Loucy (cell line): ENCODE data around the gene PALLD.

Experiments used
- H2AFZ ChIP-seq: fragments of 200-600 bp; sonication (generic); 2 replicates; pipeline ENCODE4 v1.6.0; 2016; ENCODE audit warnings: antibody characterized with exemption, mild to moderate bottlenecking, low read length, moderate library complexity
- H3F3A ChIP-seq: fragments of 200-600 bp; 2 replicates; pipeline ENCODE4 v1.6.0; 2016; ENCODE audit warnings: antibody characterized with exemption, low read depth, mild to moderate bottlenecking
- H3K27me3 ChIP-seq: fragments of 200-600 bp; sonication (generic); 2 replicates; pipeline ENCODE4 v1.6.1; 2014; ENCODE audit warnings: low read length, mild to moderate bottlenecking; ENCODE audit not compliant: insufficient read depth, poor library complexity, severe bottlenecking
- H3K36me3 ChIP-seq: fragments of 200-600 bp; sonication (generic); 2 replicates; pipeline ENCODE4 v1.6.1; 2016; ENCODE audit warnings: low read length; ENCODE audit not compliant: insufficient read depth
- H3K4me1 ChIP-seq: fragments of 200-600 bp; sonication (generic); 2 replicates; pipeline ENCODE4 v1.5.1; 2014; ENCODE audit warnings: low read length, mild to moderate bottlenecking; ENCODE audit not compliant: insufficient read depth, poor library complexity, severe bottlenecking
- H3K4me2 ChIP-seq: fragments of 200-600 bp; sonication (generic); 2 replicates; pipeline ENCODE4 v1.6.0; 2014; ENCODE audit warnings: antibody characterized with exemption, low read length, low read depth, mild to moderate bottlenecking; ENCODE audit not compliant: poor library complexity, severe bottlenecking
- H3K4me3 ChIP-seq: fragments of 200-600 bp; sonication (generic); 2 replicates; pipeline ENCODE4 v1.5.1; 2014; ENCODE audit warnings: low read length, mild to moderate bottlenecking, mixed read lengths; ENCODE audit not compliant: poor library complexity, severe bottlenecking
- H3K79me2 ChIP-seq: fragments of 200-600 bp; sonication (generic); 2 replicates; pipeline ENCODE4 v1.6.1; 2014; ENCODE audit warnings: low read length; ENCODE audit not compliant: insufficient read depth
- H3K9ac ChIP-seq: fragments of 200-600 bp; sonication (generic); 2 replicates; pipeline ENCODE4 v1.6.0; 2014; ENCODE audit warnings: mild to moderate bottlenecking, low read depth, low read length, moderate library complexity; ENCODE audit not compliant: poor library complexity, severe bottlenecking
- H3K9me2 ChIP-seq: fragments of 200-600 bp; sonication (generic); replicated peaks from 2 replicates; pipeline ENCODE4 v1.6.1; 2016; ENCODE audit warnings: low read depth, low read length, mixed read lengths
- H3K9me3 ChIP-seq: fragments of 200-600 bp; sonication (generic); 2 replicates; pipeline ENCODE4 v1.6.1; 2014; ENCODE audit warnings: mild to moderate bottlenecking, antibody characterized with exemption, low read length, low read depth; ENCODE audit not compliant: insufficient read depth
- H4K20me1 ChIP-seq: fragments of 200-600 bp; sonication (generic); 2 replicates; pipeline ENCODE4 v1.6.0; 2014; ENCODE audit warnings: antibody characterized with exemption, low read length, mild to moderate bottlenecking; ENCODE audit not compliant: insufficient read depth, poor library complexity, severe bottlenecking
- EZH2phosphoT487 ChIP-seq: fragments of 200-600 bp; IDR thresholded peaks from 2 replicates; pipeline ENCODE4 v1.6.1; 2018; ENCODE audit warnings: antibody characterized with exemption, mild to moderate bottlenecking, moderate library complexity, borderline replicate concordance
- TF ChIP-seq, protein P1 (sequence below): fragments of 200-600 bp; sonication (generic); conservative IDR thresholded peaks from 2 replicates; pipeline ENCODE4 v1.5.1; 2014; ENCODE audit warnings: mild to moderate bottlenecking, antibody characterized with exemption, low read length

Gene PALLD

DNA sequence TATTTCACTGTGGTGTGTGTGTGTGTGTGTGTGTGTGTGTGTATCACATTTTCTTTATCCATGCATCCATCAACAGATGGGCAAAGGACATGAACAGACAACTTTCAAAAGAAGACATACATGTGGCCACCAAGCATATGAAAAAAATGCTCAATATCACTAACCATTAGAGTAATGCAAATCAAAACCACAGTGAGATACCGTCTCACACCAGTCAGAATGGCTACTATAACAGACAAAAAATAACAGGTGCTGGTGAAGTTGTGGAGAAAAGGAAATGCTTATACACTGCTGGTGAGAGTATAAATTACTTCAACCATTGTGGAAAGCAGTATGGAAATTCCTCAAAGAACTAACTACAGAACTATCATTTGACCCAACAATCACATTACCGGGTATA, 83.4 kb downstream of the PALLD start:
- no peaks in the 10 kb centered on the region for H3K36me3 ChIP-seq
- H3K4me3 ChIP-seq, result no peak overlapping the region
- H3F3A ChIP-seq, result no peaks in the 10 kb centered on the region
- H2AFZ ChIP-seq, result no peak overlapping the region
- no peaks in the 10 kb centered on the region for H3K27me3 ChIP-seq
- H3K4me1 ChIP-seq, result no peaks in the 10 kb centered on the region
- no peak overlapping the region for H3K9ac ChIP-seq
- H3K4me2 ChIP-seq, result no peak overlapping the region
- TF ChIP-seq, protein P1, sequence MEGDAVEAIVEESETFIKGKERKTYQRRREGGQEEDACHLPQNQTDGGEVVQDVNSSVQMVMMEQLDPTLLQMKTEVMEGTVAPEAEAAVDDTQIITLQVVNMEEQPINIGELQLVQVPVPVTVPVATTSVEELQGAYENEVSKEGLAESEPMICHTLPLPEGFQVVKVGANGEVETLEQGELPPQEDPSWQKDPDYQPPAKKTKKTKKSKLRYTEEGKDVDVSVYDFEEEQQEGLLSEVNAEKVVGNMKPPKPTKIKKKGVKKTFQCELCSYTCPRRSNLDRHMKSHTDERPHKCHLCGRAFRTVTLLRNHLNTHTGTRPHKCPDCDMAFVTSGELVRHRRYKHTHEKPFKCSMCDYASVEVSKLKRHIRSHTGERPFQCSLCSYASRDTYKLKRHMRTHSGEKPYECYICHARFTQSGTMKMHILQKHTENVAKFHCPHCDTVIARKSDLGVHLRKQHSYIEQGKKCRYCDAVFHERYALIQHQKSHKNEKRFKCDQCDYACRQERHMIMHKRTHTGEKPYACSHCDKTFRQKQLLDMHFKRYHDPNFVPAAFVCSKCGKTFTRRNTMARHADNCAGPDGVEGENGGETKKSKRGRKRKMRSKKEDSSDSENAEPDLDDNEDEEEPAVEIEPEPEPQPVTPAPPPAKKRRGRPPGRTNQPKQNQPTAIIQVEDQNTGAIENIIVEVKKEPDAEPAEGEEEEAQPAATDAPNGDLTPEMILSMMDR, result no peak
- TF ChIP-seq EZH2phosphoT487, result no peak
- H4K20me1 ChIP-seq, result no peaks in the 10 kb centered on the region
- H3K79me2 ChIP-seq, result no peaks in the 10 kb centered on the region
- H3K9me3 ChIP-seq, result no peaks in the 10 kb centered on the region
- H3K9me2 ChIP-seq, result no peaks in the 10 kb centered on the region

- TF ChIP-seq, protein P1, result no peak
- TF ChIP-seq EZH2phosphoT487, result no peak
- Histone ChIP-seq H3K4me3 (no peak overlapping the region), H3K9me3 (no peaks in the 10 kb centered on the region), H3K36me3 (no peaks in the 10 kb centered on the region), H3F3A (no peaks in the 10 kb centered on the region), H2AFZ (no peak overlapping the region), H3K79me2 (no peaks in the 10 kb centered on the region), H4K20me1 (no peaks in the 10 kb centered on the region), H3K9ac (no peak overlapping the region), H3K9me2 (no peaks in the 10 kb centered on the region), H3K27me3 (no peaks in the 10 kb centered on the region), H3K4me2 (no peak overlapping the region), H3K4me1 (no peaks in the 10 kb centered on the region)
These were observed 87.5 kb downstream of the PALLD start for GRCh38 chr4:168584321-168584771.

DNA sequence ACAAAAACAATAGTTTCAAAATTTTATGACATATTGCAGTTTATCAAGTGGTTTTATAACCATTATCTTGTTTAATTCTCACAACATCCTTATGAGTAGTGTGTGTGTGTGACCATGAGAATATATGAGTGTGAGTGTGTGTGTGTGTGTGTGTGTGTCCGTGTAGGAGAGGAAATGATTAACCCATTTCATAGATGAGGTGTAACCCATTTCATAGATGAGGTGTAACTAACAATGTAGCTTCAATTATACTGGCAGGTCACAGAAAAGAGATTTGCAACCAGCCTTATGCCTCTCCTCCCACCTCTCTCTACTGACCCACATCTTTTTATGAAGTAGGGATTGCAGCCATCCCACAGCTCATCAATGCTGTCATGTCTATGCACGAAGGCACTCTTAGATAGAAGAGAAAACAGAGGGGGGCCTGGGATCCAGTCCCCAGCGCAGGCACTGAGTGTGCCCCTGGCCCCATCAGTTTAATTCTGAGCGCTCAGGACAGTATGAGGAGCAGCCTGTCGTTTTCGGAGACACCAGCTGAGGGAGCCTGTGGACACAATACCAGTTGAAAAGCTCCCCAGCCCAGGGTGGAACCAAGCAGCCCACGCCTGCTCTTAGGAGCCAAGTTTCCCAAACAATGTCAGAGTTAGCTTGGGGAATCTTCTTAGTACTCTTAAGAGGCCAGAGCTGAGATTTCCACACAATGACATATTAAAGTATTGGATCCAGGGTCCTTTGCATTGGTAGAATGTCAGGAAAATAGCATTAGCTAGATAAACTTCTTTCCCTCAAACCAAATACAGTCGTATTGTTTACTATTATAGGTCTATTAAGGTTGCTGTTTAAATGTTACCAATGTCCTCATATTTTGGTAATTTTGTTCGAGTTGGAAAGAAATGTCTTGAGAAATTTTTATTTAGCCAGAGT, 88.6 kb downstream of the PALLD start:
- TF ChIP-seq, protein P1, result peak; percentile 63
- no peak for TF ChIP-seq EZH2phosphoT487
- Histone ChIP-seq H3K27me3 (no peaks in the 10 kb centered on the region), H3K79me2 (no peaks in the 10 kb centered on the region), H3K9me3 (no peaks in the 10 kb centered on the region), H3K9ac (no peak overlapping the region), H3F3A (no peaks in the 10 kb centered on the region), H4K20me1 (no peaks in the 10 kb centered on the region), H3K36me3 (no peaks in the 10 kb centered on the region), H2AFZ (no peak overlapping the region), H3K9me2 (no peaks in the 10 kb centered on the region), H3K4me3 (no peak overlapping the region), H3K4me2 (no peak overlapping the region), H3K4me1 (no peaks in the 10 kb centered on the region)
